HL-60 (cell line): ENCODE data around the gene GADD45A.

Experiments
- CTCF ChIP-seq: IDR thresholded peaks from one replicate; pipeline ENCODE4 v1.5.1; 2011; ENCODE audit warnings: low read length, control low read depth, inconsistent platforms; ENCODE audit not compliant: insufficient read depth
- POLR2AphosphoS5 ChIP-seq: IDR thresholded peaks from 2 replicates; pipeline ENCODE4 v1.6.1; 2012; ENCODE audit warnings: low read depth

- TF ChIP-seq CTCF (no peak), POLR2AphosphoS5 (0 out of 2 replicates have a peak, but pooled peaks have one; percentile 28)
These were observed 2.6 kb downstream of the GADD45A start for GRCh38 chr1:67687649-67688048.
